Right renal pelvis (tissue), 4 donors: ENCODE measurements around the gene RBMS2. TPM values are rescaled to one million over a fixed set of nuclear protein-coding genes. Genes with fewer than 3 reads are reported as not detected.

Source experiments
- DNase-seq, 4 donors: peaks; one replicate each; pipeline ENCODE4 v3.0.0-alpha.2; 2013; ENCODE audit warnings: low read depth in 4 of 4, low spot score in 3 of 4, missing footprints in 1 of 4
- polyA plus RNA-seq, 4 donors: library from polyadenylated mRNA; unstranded; fragments of 120-200 nt; gene quantifications; one replicate each; pipeline ENCODE4 v1.2.1, GENCODE V29; 2013; ENCODE audit not compliant: insufficient read length in 4 of 4

RBMS2 gene
- polyA plus RNA-seq, 4 donors = 36.2 to 50.5 (median 42.6) TPM

- peak in 1 of 4 donors; percentile 42 for DNase-seq
Measured at GRCh38 chr12:56628671-56629458, 107.2 kb downstream of the RBMS2 start.

DNA sequence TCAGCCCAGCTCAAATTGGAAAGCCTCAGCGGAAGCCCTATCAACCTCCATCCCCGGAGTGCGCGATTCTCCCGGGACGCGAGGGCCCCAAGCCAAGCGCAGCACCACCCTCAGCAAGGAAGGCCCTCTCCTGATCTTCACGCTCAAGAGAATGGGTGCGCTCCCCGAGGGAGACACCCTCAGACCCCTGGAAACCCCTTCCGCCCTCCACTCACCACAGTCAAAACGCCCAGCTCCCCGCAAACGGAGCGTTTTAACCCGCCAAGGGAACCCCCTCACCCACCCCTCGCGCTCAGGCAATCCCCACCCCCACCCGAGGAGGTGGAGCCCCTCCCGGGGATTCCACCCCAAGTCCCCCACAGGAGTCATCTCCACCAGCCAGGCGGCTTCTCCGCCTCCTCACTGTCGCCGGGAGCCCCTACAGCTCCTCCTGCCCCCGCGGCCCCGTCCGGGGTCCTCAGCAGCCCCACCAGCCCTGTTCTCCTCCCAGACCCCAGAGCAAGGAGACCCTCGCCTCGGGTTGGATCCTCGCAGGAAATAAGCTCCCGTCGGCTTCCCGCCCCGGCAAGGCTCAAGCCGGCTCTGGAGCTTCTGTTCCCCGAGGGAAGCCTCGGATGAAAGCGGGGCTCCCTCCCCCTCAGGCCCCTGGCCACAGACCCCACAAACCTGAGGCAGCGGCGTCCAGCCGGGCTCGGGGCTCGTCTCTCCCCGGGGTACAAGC lies 108.0 kb downstream of the RBMS2 start:
- peak in 1 of 4 donors; percentile 25 for DNase-seq

- peak in 3 of 4 donors; percentile 71 to 83 (median 81) for DNase-seq
Measured at GRCh38 chr12:56630180-56630632, 108.6 kb downstream of the RBMS2 start, which contains the start of gene BAZ2A. TSS of gene BAZ2A (minus strand) at chr12:56630326. CDS start at chr12:56617530, 12,796 bp downstream.

- DNase-seq = peak in 1 of 4 donors; percentile 32
Measured at GRCh38 chr12:56631790-56632700, 110.4 kb downstream of the RBMS2 start.

DNA sequence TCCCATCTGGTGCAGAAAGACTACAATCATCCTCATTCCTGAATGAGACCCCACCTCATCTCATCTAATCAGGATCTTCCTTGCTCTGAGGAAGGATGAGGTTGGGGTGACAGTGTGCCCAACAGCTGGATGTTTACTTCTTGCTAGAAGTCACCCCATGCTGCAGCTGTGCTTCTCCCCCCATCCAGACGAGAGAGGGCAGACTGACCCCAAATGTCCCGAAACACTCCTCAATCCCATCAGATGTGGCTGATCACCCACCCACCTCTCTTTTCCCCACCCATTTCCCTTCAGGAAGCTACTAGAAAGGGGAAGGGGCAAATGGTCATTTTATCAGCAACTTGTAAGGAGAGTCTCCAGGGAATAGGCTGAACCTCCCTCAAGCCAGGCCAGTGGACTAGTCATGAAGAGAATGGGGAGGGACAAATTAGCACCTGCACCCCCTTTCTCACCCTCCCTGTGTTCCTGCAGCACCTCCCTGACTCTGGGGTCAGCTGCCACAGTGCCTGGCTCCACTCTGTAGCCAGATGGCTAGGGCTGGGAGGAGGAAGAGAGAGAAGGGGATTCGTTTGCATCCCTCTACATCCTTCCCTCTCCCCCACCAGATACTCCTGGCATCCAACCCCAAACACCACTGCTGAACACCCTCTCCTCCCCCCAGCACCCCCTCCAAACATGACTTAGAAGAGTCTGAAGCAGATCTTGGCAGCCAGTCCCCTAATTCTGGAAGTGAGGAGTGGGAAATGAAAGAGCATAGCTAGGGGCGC lies 111.3 kb downstream of the RBMS2 start:
- DNase-seq = no peak

DNA sequence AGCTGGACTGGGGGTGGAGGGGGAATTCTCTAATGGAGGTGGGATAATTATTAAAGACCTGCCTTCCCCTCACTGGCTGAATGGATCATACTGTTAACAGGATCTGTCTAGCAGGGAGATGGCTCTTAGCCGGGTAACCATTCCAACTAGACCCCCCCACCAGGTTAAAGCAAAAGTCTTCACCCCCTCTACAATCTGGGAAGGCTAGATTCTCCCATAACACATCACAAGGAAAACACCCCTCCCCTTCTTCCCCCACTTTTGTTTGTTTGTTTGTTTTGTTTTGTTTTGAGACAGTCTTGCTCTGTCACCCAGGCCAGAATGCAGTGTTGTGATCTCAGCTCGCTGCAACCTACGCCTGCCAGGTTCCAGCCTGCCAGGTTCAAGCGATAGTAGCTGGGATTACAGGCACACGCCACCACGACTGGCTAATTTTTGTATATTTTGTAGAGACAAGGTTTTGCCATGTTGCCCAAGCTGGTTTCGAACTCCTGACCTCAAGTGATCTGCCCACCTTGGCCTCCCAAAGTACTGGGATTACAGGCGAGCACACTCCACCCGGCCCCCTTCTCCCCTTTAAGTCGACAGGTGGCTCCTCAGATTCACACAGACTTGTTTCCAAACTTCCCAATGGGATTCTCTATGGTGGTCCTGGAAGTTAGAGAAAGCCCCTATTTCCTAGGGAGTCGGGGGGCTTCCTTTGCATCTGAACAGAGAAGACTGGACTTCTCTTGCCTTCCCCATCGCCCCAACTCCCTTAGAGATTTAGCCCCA lies 112.0 kb downstream of the RBMS2 start:
- DNase-seq = no peak

DNA sequence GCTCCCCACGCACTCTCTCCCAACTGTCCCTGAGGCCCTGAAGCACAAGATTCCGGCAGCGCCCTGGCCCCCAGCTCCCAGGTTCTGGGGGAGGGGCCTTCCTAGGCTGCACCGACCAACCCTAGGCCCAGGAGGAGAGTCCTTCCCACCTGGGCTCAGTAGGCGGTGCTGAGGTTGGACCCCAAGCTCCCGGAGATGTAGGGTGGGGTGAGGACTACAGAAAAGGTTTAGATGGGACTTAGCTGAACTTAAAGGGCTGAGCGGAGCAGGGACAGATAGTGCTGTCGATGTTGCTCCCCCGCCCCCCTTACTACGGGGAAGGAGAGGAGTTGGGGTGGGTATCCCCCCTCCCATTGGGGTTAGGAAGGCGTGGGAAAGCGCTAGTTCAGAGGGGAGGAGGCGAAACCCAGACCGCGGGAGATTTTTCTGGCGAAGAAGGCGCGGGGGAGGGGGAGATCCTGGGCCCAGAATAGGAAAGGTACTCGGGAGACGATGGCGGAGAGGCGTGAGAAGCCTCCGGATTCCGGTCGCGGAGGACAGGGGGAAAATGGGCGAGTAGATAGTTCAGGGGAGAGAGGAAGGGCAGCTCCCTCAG lies 112.7 kb downstream of the RBMS2 start:
- peak in 1 of 4 donors; percentile 23 for DNase-seq

- peak in 1 of 4 donors; percentile 44 for DNase-seq
Measured at GRCh38 chr12:56634837-56635791, 113.5 kb downstream of the RBMS2 start.

DNA sequence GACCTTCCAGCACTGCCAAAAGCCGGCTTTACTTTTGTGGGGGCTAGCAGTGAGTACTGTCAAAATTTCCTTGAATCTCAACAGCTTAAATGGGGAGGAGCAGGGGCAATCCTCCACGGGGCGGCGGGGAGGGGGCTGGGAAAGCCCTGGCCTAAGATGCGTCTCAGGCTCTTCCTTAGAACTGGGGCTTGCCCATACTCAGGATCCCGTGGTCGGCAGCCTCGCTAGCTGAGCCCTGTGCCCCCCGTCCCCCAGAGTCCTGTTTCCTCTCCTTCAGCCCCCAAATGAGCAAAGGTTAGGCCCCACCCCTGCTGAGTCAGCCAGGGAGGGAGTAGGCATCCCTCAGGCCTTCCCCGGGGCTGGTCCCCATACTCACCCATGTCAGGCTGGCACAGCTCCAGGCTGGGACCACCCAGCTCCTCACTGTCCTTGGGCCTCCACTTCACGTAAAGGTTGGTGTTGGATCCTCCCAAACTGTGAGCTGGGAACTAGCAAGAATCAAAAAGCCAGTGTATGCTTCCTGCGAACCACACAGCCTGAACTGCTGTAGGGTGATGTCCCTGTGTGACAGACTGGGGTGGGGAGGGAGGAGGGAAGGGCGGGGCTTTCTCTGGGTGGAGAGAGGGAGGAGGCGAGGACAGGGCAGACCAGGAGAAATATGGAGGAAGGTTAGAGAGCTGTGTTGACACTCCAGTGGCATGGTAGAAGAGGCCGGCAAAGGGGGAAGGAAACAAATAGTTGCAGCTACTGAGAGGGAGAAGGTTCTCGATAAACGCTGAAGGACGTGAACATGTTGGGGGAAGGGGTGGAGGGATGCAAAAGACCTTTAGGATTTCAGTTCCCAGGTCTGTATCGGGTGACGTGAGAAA lies 114.4 kb downstream of the RBMS2 start:
- peak in 2 of 4 donors; percentile 67 to 80 for DNase-seq

GRCh38 chr12:56636675-56637540 lies 115.3 kb downstream of the RBMS2 start:
- DNase-seq = peak; percentile 95 to 99 (median 98)

DNA sequence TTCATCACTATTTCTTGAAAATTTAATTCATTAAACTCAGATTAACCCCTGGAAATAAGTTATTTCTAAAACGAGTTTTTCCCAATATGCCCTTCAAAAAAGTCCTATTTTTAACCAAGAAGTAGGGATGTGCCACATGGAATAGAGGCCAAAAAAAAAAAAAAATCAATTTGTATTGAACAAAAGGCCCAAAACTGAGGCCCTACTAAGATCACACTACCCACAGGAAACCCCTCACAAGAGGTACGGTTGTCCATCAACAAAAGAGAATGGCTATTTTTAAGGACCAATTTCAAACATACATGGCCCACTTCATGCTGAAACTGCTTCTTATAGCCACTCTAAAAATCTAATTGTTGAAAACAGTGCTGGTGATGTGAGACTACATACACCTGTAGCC lies 116.0 kb downstream of the RBMS2 start:
- DNase-seq = no peak

DNA sequence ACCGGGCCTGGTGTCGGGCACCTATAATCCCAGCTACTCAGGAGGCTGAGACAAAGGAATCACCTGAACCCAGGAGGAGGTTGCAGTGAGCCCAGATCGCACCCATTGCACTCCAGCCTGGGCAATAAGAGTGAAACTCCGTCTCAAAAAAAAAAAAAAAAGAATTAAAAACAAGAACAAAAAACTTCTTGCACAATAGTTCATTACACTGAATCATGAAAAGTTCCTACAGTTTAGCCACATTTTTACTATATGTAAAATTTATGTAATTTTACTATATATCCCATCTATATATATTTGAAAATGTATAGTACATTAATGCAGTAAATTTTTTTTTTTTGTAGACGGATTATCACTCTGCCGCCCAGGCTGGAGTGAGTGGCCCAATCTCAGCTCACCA lies 119.6 kb downstream of the RBMS2 start:
- no peak for DNase-seq

GRCh38 chr12:56644654-56645053 lies 123.0 kb downstream of the RBMS2 start:
- no peak for DNase-seq

DNA sequence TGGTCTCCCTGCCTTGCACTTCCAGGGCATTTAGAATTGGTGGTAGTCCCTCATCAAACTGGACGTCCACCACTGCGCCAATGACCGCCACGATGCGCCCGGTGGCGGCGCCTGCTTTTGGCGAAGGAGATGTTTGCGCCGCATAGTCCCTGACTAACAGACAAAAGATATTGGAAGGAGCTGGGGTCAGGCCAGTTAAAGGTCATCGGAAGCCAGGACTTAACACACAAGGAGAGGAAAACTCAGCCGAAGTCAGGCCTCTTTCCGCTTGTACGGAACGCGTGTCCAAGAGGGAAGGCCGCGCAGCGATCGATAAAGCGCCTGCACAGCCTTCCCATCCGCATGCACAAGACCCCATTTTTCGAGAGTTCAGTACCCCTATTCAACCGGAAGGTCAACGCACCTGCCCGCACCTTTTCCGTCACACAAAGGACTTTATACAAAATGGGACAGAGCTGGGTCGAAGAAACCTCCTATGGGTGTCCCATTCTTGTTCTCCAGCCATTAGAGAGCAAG lies 123.6 kb downstream of the RBMS2 start:
- DNase-seq = no peak
